ENCODE data around the gene OTOP2.
"Not testable (repeated sequence)": the region's sequence is repeated elsewhere in the genome, so short reads cannot be mapped to it uniquely, and the experiment has no call there.

OTOP2 gene

GRCh38 chr17:74952431-74953133 is 28.5 kb downstream of the OTOP2 start:
- no peak for DNase-seq (ENCODE audit: low read depth)

DNA sequence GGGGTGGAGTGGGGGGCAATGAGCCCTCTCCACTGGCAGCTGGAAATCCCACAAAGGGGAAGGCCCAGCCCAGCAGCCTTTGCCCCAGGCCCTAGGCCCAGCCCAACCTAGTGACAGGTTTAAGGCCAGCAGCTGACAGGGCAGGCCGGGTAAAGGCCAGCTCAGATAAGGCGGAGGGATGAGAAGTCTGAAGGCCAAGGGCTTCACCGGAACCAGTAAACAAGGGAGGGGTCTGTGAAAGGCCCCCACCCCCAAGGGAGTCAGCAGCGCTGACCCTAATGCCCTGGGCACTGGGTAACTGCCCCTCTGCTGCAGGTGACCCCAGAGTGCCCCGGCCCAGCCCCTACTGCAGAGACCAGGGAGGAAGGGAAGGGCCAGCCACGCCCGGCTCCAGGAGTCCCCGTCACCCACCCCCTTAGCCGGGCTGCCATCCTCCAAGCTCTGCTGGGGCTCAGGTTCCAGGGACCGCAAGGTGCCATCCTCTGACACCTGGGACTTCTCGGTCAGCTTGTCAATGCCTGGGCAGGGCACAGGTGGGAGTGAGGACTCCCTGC is 29.1 kb downstream of the OTOP2 start:
- DNase-seq (ENCODE audit: low read depth): no peak

DNA sequence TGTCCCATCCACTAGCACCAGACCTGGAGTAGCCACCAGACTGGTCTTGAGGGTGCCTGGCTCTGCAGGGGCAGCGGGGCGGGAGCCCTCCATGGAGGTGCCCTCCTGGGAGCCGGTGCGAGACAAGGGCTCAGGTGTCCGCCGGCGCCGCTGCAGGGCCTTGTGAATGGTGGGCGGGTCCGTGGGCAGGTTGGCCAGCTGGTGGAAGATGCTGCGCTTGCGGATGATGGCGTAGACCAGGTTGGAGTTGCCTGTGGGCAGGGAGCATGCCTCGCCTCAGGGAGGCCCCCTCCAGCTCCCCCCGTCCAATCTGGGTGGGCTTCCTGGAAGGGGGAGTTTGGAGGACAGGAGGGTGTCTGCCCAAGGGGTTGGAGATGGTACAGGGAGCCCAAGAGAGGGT is 30.0 kb downstream of the OTOP2 start:
- no peak for DNase-seq (ENCODE audit: low read depth)

GRCh38 chr17:74954665-74955421 is 30.8 kb downstream of the OTOP2 start:
- DNase-seq (ENCODE audit: low read depth): no peak

- no peak for DNase-seq (ENCODE audit: low read depth)
Observed at GRCh38 chr17:74956093-74956492, 32.0 kb downstream of the OTOP2 start.

DNA sequence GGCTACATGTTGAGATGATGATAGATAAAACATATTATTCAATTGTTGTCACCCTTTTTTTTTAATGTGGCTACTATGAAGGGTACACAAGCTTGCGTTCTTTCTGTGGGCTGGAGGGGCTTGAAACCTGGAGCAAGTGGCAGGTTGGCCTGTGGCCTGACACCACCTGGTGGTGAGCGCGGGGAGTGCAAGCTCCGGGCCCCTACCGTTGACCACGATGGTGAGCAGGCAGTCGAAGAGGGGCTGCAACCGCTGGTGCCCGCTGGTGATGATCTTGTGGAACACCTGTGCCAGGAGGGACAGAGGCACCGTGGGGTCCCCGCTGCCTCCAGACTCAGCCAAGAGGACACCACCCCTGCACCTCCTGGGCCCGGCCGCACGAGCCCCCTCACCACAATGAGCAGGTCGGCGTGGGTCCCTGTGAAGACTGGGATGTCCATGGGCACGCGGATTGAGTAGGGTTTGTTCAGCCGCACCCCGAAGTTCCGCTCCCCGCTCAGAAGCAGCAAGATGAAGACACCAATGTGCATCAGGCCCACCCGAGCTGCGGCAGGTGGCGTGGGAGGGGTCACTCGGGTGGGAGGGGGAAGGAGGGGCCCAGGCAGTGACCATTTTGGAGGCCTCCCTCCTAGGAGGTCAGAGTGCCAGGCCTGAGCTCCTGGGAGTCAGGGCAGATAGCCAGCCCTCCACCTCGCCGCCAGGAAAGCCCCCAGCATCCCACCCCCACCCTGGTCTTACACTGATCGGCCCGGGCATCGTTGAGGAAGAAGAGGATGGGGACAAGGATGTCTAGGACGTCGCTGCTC is 34.1 kb downstream of the OTOP2 start:
- DNase-seq (ENCODE audit: low read depth): peak; percentile 58

DNA sequence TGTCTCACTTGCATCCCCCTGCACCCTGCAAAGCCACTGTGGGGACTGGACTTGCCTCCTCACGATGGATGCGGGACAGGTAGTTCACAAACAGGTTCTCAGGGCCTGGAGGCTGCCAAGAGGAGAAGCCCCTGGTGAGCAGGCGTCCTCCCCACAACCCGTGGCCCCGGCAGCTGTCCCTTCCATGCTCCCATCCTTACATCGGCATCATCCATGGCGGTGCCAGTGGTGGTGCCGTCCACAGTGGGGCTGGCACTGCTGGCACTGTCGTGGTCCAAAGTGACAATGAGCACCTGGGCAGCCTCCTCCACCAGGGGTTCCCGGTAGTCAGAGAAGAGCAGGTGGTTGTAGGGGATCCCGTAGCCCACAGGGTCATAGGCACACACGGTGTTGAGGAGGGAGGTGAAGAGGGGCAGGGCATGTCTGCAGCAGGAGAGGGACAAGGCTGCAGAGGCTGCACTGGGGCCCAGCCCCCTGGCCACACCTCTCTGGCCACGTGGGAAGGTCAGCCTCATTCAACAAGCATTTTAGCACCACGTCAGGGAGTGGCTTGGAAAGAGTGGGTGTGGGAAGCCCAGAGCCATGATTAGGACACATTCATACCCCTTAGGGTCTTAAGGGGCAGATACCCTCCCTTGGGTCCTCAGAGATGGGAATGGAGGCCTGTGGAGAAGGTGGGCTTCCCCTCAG is 35.9 kb downstream of the OTOP2 start:
- DNase-seq (ENCODE audit: low read depth): no peak

GRCh38 chr17:74960570-74961342 is 36.7 kb downstream of the OTOP2 start:
- no peak for DNase-seq (ENCODE audit: low read depth)

DNA sequence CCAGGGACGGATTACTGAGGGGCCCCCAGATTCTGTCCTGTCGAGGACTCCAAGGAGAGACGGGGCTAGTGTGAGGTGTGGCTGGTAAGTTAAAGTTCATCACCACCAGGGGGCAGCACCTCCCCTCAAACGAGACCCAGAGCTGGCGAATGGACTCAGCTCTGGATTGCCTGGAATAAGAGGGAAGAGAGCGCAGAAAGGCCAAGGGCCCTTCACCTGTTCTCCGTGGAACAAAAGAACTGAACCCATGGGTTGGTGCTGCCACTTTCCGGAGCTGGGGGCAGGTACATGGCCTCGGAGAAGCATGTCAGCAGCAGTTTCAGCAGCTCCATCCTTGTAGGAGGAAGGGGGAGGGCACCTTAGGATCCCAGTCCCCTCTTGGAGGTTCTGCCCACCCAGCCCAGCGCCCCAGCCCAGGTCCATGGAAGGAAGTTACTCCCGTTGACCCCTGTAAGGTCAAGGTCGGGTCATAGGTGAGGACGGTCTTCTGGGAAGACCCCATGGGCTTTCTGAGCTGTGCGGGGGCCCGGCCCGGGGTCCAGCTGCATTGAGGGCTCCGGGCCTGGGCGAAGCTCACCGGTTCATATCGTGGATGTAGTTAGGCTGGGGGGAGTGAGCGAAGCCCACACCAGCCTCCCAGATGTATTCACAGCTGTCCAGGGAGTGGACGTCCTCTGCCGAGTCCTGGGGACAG is 37.7 kb downstream of the OTOP2 start:
- DNase-seq (ENCODE audit: low read depth): peak; percentile 57

- DNase-seq (ENCODE audit: low read depth): no peak
Observed at GRCh38 chr17:74962622-74963394, 38.7 kb downstream of the OTOP2 start.

- no peak for DNase-seq (ENCODE audit: low read depth)
Observed at GRCh38 chr17:74963656-74964055, 39.6 kb downstream of the OTOP2 start.

DNA sequence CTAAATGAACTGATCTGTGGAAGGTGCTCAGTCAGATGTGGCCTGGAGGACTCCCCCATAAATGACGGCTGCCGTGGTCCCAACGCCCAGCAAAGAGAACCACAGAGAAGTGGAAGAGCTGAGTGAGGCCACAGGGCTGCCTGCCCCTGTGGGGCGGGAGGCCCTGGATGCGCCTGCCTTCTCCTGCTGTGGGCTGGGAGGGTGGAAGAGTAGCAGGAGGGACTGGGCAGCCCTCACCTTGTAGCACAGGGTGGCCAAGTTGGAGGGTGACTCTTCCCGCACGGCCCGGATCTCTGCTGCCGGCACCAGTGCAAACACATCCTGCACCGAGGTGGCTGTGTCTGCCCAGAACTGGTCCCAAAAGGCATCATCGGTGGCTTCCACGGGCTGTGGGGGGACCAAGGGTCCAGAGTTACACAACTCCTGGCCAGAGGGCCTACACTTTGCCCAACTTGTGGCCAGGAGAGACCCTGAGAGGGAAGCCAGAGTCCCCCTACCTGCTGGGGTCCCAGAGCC is 40.2 kb downstream of the OTOP2 start:
- DNase-seq (ENCODE audit: low read depth): no peak

DNA sequence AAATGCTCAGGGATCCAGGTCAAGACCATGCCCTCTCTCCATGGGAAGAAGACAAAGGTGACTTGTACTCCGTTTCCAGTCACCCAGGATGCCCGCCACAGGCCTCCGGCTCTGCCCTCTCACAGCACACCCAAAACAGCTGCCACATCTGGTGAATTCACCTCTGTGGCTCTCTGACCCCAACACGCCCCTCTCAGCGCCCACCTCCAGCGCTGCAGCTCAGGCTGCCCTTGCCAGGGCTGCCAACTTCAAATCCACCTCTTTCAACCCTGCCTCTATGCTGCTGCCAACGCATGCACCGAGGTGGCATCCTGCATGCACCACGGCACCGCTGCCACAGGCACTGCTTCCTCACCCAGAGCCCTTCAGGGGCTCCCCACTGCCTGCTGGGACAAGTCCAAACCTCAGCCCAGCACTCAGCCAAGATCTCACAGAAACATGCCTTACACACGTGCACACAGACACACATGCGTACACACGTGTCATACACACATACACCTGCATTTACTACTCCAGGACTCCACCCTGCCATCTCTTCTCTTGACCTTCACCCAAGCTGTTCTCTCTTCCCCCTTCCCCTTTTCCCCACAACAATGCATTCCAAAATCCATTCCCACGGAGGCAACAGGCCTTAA is 41.0 kb downstream of the OTOP2 start:
- no peak for DNase-seq (ENCODE audit: low read depth)

GRCh38 chr17:74968361-74968780 is 44.3 kb downstream of the OTOP2 start:
- no peak for DNase-seq (ENCODE audit: low read depth)

DNA sequence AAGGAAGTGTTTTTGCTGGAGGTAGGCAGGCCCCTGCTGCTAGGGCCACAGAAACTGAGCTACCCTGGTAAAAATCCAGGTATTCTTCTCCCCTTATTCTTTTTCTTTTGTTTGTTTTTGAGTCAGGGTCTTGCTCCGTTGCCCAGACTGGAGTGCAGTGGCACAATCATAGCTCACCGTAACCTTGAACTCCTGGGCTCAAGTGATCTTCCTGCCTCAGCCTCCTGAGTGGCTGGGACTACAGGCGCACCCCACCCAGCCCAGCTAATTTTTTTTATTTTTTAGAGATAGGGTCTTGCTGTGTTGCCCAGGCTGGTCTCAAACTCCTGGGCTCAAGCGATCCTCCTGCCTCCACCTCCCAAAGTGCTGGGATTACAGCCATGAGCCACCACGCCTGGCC is 45.4 kb downstream of the OTOP2 start:
- DNase-seq (ENCODE audit: low read depth): not testable (repeated sequence)

GRCh38 chr17:74970395-74970794 is 46.3 kb downstream of the OTOP2 start:
- no peak for DNase-seq (ENCODE audit: low read depth)

DNA sequence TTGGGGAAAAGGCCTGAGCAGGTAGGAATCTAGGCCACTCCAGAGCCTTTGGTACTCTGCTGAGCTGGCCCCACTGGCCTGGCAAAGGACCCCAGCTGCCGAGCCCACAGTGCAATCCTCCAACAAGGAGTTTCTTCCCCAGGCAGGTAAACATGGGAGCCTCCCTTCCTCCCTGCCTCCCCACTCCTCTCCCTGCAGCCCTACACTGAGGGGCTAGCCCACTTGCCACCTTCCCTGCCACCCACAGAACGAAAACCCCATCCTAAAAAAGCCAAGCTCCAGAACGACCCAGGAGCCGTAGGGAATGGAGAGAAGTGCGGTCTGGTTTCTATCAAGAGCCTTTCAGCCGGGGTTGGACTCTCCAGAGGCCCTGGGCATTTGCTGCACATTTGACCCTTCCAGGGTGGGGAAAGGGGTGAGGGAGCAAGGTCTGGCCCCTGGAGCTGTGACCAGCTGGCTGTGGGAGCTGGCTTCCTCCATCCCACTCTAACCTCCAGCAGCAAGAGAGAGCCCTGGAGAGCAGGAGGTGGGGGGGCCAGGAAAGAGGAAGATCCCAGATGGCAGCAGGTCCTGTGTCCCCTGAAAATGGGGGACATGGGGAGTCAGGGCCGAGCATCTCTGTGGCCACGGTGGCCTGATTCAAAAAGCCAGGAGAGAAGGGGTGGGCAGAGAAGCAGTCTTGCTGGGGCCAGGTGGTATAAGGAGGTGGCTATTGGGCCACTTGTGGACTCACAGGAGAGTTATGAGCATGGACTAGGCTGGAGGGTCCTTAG is 47.2 kb downstream of the OTOP2 start:
- no peak for DNase-seq (ENCODE audit: low read depth)

GRCh38 chr17:74971842-74972106 is 47.7 kb downstream of the OTOP2 start:
- DNase-seq (ENCODE audit: low read depth): no peak
